ENCODE results near the gene LATS2. TPM values are rescaled to one million over a fixed set of nuclear protein-coding genes. Genes with fewer than 3 reads are reported as not detected.
"Not testable (repeated sequence)": the region's sequence is repeated elsewhere in the genome, so short reads cannot be mapped to it uniquely, and the experiment has no call there.

Gene LATS2
- total RNA-seq, 1 experiment from 2014 or later: 7.3 TPM

DNA sequence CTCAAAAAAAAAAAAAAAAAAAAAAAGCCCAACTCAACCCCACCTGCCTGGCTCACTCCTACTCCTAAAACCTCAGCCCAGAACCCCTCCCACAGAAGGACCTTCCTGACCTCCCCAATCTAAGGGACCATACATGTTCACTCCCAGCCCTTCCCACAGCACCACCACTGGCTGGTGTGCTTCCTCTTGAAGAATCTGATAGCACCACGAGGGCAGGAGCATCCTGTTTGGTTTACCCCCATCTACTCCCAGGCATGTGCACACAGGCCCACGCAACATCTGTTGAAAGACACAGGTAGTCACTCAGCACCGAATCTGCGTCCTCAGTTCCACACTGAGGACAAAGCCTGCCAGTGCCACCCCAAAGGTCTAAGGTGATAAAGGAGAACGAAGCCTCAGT lies 8.2 kb downstream of the LATS2 start:
- in situ Hi-C loops (cut with HindIII; ENCODE audit: low pct_unique_long_range_greater_than_20kb, low sequenced_read_pairs): no loop called here
- no peak for DNase-seq (ENCODE audit: low read depth)

DNA sequence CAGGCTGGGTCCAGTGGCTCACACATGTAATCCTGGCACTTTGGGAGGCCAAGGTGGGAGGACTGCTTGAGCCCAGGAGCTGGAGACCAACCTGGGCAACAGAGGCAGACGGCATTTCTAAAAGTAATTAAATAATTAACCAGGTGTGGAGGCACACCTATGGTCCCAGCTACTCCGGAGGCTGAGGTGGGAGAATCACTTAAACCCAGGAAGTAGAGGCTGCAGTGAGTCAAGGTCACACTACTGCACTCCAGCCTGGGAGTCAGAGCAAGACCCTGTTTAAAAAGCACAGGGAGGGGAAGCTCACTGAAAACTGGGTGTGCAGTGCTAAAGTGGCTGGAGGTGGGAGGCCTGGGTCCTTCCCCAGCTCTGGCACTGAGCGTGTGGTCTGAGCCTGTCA lies 9.7 kb downstream of the LATS2 start:
- DNase-seq (ENCODE audit: low read depth): no peak
- in situ Hi-C loops (cut with HindIII; ENCODE audit: low pct_unique_long_range_greater_than_20kb, low sequenced_read_pairs): no loop called here

- in situ Hi-C loops (cut with HindIII; ENCODE audit: low pct_unique_long_range_greater_than_20kb, low sequenced_read_pairs): no loop called here
- no peak for DNase-seq (ENCODE audit: low read depth)
Measured at GRCh38 chr13:21050288-21051197, 10.8 kb downstream of the LATS2 start.

- DNase-seq (ENCODE audit: low read depth); in situ Hi-C loops (cut with HindIII; ENCODE audit: low pct_unique_long_range_greater_than_20kb, low sequenced_read_pairs): not testable (repeated sequence)
Measured at GRCh38 chr13:21049731-21050130, 11.7 kb downstream of the LATS2 start.

DNA sequence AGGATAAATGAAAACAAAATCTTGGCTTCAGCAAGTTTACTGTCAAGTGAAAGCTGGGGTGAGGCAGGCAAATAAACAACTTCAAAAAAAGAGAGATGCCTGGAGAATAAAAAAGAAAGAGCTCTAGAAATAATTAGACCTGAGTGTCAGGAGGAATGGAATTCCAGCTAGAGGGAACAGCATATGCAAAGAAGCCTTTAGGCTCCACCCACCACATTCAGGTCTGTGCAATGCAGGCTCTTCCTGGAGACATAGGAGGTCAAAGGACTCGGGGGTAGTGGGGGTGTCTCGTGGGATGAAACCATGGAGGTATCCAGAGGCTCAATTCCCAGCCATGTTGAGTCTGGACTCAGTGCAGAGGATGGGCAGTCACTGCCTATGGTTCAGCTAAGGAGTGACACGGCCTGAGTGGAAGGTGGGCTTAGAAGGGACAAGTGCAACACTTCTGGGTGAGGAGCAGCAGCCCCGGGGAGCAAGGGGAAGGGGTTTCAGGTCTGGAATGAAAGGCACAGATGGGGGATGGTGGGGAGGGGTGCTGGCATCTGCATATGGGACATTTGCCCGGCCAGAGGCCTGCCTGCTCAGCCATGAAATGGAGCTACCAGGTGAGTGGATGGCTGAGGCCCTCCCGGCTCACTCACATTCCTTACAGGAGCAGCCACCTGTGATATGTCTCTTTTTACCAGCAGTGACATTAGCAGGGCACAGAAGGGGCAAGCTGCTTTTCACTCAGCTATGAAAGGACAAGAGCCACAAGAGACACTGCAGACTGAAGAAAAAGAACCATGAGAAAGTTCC lies 12.3 kb downstream of the LATS2 start:
- in situ Hi-C loops (cut with HindIII; ENCODE audit: low pct_unique_long_range_greater_than_20kb, low sequenced_read_pairs): no loop called here
- DNase-seq (ENCODE audit: low read depth): no peak

DNA sequence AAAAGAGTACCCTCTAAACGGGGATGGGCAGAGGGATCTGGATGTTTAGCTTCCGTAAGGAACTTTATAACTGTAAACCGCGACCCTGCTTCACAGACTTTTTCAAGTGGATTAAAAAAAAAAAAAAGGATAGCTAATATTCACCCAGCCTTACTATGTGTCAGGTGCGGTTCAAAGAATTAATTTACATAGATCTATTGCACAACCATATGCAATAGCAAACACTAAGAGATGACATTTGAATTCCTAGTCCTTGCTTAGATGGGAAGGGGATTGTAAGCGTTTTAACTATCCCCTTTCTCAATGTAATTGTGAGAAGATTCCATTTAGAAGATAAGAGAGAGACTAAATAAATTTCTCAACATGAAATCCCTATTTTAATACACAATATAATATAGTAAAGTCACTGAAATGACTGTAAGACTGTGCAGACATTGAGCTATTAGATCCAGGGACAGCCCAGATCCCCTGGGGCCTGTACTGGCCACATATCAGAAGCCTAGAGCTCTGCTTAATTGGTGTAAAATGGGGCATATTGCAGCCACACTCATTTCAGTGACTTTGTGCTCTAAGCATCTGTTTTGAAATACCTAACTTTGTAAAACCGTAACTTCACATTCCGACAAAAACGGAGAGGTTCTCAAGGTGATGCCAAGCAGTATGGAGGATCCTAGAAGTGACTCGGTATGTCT lies 13.6 kb downstream of the LATS2 start:
- no peak for DNase-seq (ENCODE audit: low read depth)
- in situ Hi-C loops (cut with HindIII; ENCODE audit: low pct_unique_long_range_greater_than_20kb, low sequenced_read_pairs): no loop called here

GRCh38 chr13:21047087-21047486 lies 14.3 kb downstream of the LATS2 start:
- in situ Hi-C loops (cut with HindIII; ENCODE audit: low pct_unique_long_range_greater_than_20kb, low sequenced_read_pairs): no loop called here
- no peak for DNase-seq (ENCODE audit: low read depth)

DNA sequence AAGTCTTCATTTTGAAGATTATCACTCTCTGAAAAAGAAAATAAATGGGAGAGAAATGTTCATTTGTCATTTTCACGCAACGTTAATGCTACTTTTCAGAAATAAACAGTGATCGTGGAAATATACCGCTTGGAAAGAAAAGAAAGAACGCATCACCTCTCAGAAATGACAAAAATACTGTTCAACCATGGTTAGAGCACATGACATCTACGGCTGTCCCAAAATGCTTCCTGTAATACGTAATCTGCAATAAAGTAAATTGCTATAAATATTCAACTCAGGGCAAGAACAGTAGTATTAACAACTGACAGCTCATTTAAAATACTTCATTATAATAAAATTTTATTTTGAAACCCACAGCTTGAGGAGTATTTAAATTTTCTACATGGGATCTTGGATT lies 15.2 kb downstream of the LATS2 start:
- no peak for DNase-seq (ENCODE audit: low read depth)
- in situ Hi-C loops (cut with HindIII; ENCODE audit: low pct_unique_long_range_greater_than_20kb, low sequenced_read_pairs): no loop called here

GRCh38 chr13:21045100-21045499 lies 16.3 kb downstream of the LATS2 start:
- in situ Hi-C loops (cut with HindIII; ENCODE audit: low pct_unique_long_range_greater_than_20kb, low sequenced_read_pairs): no loop called here
- no peak for DNase-seq (ENCODE audit: low read depth)

GRCh38 chr13:21043898-21044297 lies 17.5 kb downstream of the LATS2 start:
- DNase-seq (ENCODE audit: low read depth): no peak
- in situ Hi-C loops (cut with HindIII; ENCODE audit: low pct_unique_long_range_greater_than_20kb, low sequenced_read_pairs): no loop called here

DNA sequence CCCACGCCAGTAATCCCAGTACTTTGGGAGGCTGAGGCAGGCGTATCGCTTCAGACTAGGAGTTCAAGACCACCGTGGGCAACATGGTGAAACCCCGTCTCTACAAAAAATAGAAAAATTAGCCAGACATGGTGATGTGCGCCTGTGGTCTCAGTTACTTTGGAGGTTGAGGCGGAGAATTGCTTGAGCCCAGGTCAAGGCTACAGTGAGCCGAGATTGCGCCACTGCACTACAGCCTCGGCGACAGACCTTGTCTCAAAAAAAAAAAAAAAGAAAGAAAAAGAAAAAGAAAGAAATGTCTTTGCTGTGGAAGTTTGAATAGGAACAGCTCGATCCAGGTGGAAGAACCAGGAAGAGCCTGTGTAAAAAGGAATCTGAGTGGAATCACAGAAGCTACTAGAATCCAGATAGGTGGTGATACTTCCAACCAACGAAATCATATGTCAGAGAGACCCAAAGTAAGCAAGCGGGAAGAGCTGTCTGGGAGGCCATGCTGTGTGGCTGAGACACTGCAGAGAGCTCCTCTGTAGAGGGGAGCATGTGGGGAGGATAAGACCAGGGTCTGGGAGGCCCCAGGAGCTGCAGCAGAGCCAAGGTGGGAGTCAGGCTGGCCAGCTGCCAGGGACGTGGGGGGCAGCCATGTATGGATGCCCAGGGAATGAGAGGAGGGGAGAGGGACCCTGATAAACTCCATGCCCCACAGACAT lies 21.1 kb downstream of the LATS2 start:
- in situ Hi-C loops (cut with HindIII; ENCODE audit: low pct_unique_long_range_greater_than_20kb, low sequenced_read_pairs): no loop called here
- DNase-seq (ENCODE audit: low read depth): no peak

DNA sequence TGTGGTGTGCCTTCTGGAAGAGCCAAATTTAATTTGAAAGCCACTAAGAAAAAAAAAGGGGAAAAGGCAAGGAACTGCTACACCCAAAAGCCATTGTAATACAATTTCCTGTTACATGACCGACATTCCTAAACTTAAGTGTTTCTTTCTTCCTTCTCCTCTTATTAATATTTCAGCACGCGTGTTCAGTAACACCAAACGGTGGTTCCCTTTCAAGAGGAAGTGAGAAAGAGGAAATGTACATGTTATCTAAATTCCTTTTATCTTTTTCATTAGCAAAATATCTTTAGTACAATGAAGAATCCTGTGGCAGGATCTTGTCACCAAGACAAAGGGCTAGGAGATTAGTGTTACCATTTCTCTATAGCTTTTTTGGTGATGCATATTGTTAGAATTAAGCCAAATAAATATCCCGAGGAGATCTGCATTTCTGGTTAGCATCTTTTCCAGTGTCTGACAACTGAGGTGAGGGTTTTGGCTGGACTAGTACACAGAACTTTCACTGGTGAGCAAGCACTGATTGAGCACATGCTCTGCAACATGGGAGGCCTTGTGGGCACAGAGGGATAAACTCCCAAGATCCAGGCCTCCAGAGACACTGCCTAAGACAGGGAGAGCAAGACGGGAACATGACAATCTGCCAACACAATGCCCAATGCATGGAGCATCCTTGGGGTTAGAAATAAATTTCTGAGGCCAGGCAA lies 22.1 kb downstream of the LATS2 start:
- DNase-seq (ENCODE audit: low read depth): no peak
- in situ Hi-C loops (cut with HindIII; ENCODE audit: low pct_unique_long_range_greater_than_20kb, low sequenced_read_pairs): no loop called here

DNA sequence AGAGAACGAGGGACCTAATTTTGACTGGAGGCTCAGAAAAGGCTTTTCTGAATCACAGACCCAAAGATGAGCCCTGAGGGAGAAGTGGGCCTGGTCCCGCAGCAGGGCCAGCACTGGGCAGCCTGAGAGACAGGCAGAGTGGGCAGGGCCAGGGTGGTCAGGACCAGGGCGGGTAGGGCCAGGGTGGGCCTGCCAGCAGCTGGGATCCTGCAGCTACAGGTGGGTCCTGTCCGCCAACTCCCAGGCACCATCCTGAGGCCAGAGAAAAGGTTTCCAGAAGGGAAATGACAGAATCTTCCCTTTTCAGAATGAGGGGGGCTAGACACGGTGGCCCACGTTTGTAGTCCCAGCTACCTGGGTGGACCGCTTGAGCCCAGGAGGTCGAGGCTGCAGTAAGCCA lies 23.7 kb downstream of the LATS2 start:
- DNase-seq (ENCODE audit: low read depth): no peak
- in situ Hi-C loops (cut with HindIII; ENCODE audit: low pct_unique_long_range_greater_than_20kb, low sequenced_read_pairs): no loop called here

DNA sequence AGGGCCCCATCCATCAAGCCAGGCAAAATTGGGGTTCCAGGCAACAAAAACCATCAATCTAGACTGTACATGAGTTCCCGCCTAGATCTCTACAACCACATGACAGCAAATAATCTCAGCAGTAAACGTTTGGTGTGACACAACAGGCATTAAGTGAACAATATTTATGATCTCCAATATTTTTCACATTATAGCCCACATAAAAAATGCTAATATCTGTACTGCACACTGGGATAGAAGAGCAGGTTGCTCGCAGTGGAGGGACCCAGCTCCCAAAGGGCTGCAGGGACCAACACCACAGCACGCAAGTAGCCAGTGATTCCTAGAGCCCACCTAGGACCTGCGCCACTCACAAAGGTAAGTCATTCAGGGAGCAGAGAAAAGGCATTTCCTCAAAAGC lies 25.9 kb downstream of the LATS2 start:
- DNase-seq (ENCODE audit: low read depth): no peak
- in situ Hi-C loops (cut with HindIII; ENCODE audit: low pct_unique_long_range_greater_than_20kb, low sequenced_read_pairs): no loop called here

DNA sequence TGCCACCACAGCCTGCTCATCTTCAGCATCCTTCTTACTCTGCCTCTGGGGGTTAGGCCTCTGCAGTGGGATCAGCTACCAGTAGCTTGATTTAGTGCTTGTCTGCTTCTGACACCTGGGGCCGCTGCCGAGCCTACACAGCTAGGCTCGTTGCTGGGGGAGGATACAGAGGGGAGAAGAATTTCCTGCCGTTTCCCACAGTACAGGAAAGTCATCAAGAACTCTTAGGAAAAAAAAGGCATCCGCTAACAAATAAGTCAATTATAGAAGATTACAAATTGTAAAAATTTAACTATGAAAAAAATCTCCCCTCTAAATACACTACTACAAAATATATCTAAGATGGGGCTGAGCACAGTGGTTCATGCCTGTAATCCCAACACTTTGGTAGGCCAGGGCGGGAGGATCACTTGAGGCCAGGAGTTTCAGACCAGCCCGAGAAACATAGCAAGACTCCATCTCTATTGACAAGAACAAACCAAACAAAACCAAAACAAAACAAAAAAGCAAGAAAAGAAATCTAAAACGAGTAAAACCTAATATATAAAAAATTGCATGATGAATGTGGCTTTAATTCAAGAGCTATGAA lies 26.7 kb downstream of the LATS2 start:
- in situ Hi-C loops (cut with HindIII; ENCODE audit: low pct_unique_long_range_greater_than_20kb, low sequenced_read_pairs): no loop called here
- DNase-seq (ENCODE audit: low read depth): no peak

GRCh38 chr13:21033856-21034602 lies 27.4 kb downstream of the LATS2 start:
- peak; percentile 95 for DNase-seq (ENCODE audit: low read depth)
- in situ Hi-C loops (cut with HindIII; ENCODE audit: low pct_unique_long_range_greater_than_20kb, low sequenced_read_pairs): no loop called here
